A549 (cell line): ENCODE results near the gene GCKR. TPM values are rescaled to one million over a fixed set of nuclear protein-coding genes. Genes with fewer than 3 reads are reported as not detected.
A peak's percentile ranks its signal among the peaks of the same experiment; 100 is the strongest.

Experiments used
- ATAC-seq, 2 experiments: fragments of 200-7000 bp in 1 of 2; fragments of >200 bp in 1 of 2; cut with Nextera tagmentation in 1 of 2; cut with Tn5 transposase in 1 of 2; 3 replicates each; pipeline versions ENCODE4 v1.8.0 to v1.9.1; 2018 to 2020; ENCODE audit warnings: mild to moderate bottlenecking in 1 of 2, moderate library complexity in 1 of 2
- CTCF ChIA-PET: fragments of 300-600 bp; sonication (Branson Sonifier 250); formaldehyde crosslinking; extraction: SDS; loops from one replicate; lab custom pipeline; 2021; ENCODE audit warnings: antibody characterized with exemption, inconsistent platforms; lab: Yijun Ruan, JAX
- POLR2A ChIA-PET: fragments of 350-600 bp; formaldehyde crosslinking; extraction: SDS; loops from one replicate; lab custom pipeline; 2021; ENCODE audit warnings: antibody characterized with exemption, inconsistent platforms; lab: Yijun Ruan, JAX
- DNase-seq, 2 experiments: peaks; one replicate each; pipeline versions ENCODE4 v3.0.0 to v3.0.0-alpha.2; 2011 to 2016; ENCODE audit warnings: low read depth in 1 of 2, low spot score in 1 of 2
- FAIRE-seq: peaks from 2 replicates; lab custom pipeline; 2011; peaks lifted over from hg19 to GRCh38; lab: Jason Lieb, UNC
- H3K27ac ChIP-seq, 2 experiments: fragments of >200 bp; sonication (Bioruptor Twin); formaldehyde crosslinking; 3 replicates each; pipeline ENCODE4 v1.5.1; 2016 to 2017
- H3K4me1 ChIP-seq: fragments of >200 bp; sonication (Bioruptor Twin); formaldehyde crosslinking; 3 replicates; pipeline ENCODE4 v1.6.1; 2016
- H3K4me2 ChIP-seq: fragments of >200 bp; sonication (Bioruptor Twin); formaldehyde crosslinking; 3 replicates; pipeline ENCODE4 v1.6.1; 2016
- H3K4me3 ChIP-seq: fragments of >200 bp; sonication (Bioruptor Twin); formaldehyde crosslinking; 3 replicates; pipeline ENCODE4 v1.5.1; 2016
- H3K9me3 ChIP-seq: fragments of >200 bp; sonication (Bioruptor Twin); formaldehyde crosslinking; 3 replicates; pipeline ENCODE4 v1.6.1; 2016
- CBX2 ChIP-seq: fragments of 200-600 bp; sonication (generic); IDR thresholded peaks from 2 replicates; pipeline ENCODE4 v1.6.1; 2016; ENCODE audit warnings: low read depth, mild to moderate bottlenecking, borderline replicate concordance
- CHD2 ChIP-seq: fragments of 150-350 bp; IDR thresholded peaks from 2 replicates; pipeline ENCODE4 v1.6.1; 2014; ENCODE audit warnings: low read length; ENCODE audit not compliant: partially characterized antibody
- EHF ChIP-seq: fragments of 250-450 bp; sonication (Bioruptor Pico); IDR thresholded peaks from 2 replicates; pipeline ENCODE4 v1.5.0; 2020; ENCODE audit warnings: mild to moderate bottlenecking
- EP300 ChIP-seq, 2 experiments: fragments of >200 bp; sonication (Bioruptor Twin); formaldehyde crosslinking; IDR thresholded peaks; 2 replicates in 1 of 2; 3 replicates in 1 of 2; pipeline ENCODE4 v1.6.1; 2016 to 2017
- ESRRA ChIP-seq: fragments of 150-350 bp; IDR thresholded peaks from 2 replicates; pipeline ENCODE4 v1.6.1; 2014; ENCODE audit warnings: mild to moderate bottlenecking, low read length, borderline replicate concordance
- FOSB ChIP-seq: fragments of 250-450 bp; sonication (Bioruptor Pico); IDR thresholded peaks from 2 replicates; pipeline ENCODE4 v1.5.0; 2020; ENCODE audit warnings: mild to moderate bottlenecking, moderate library complexity
- FOSL2 ChIP-seq, 2 experiments: fragments of 450-650 bp in 1 of 2; fragments of >200 bp in 1 of 2; sonication (Bioruptor Twin) in 1 of 2; formaldehyde crosslinking; IDR thresholded peaks; 2 replicates each; pipeline versions ENCODE4 v1.5.0 to v1.6.1; 2016 to 2020; ENCODE audit warnings: mild to moderate bottlenecking in 1 of 2, moderate library complexity in 1 of 2
- FOXS1 ChIP-seq: fragments of 250-450 bp; sonication (Bioruptor Pico); IDR thresholded peaks from 2 replicates; pipeline ENCODE4 v1.5.0; 2020; ENCODE audit warnings: mild to moderate bottlenecking, moderate library complexity
- HMGXB4 ChIP-seq: fragments of 250-450 bp; sonication (Bioruptor Pico); IDR thresholded peaks from 2 replicates; pipeline ENCODE4 v1.5.0; 2021; ENCODE audit warnings: mild to moderate bottlenecking, moderate library complexity, borderline replicate concordance
- HOXA7 ChIP-seq: fragments of 250-450 bp; sonication (Bioruptor Pico); IDR thresholded peaks from 2 replicates; pipeline ENCODE4 v1.5.0; 2020; ENCODE audit warnings: mild to moderate bottlenecking, moderate library complexity
- HOXB13 ChIP-seq: fragments of 250-450 bp; sonication (Bioruptor Pico); IDR thresholded peaks from 2 replicates; pipeline ENCODE4 v1.5.0; 2020; ENCODE audit warnings: low read depth, mild to moderate bottlenecking, moderate library complexity
- KDM1A ChIP-seq: fragments of 200-600 bp; sonication (generic); IDR thresholded peaks from 2 replicates; pipeline ENCODE4 v1.6.1; 2016; ENCODE audit warnings: low read depth, mild to moderate bottlenecking
- KDM5A ChIP-seq: fragments of 200-600 bp; sonication (generic); IDR thresholded peaks from 2 replicates; pipeline ENCODE4 v1.6.1; 2016; ENCODE audit warnings: antibody characterized with exemption, mild to moderate bottlenecking
- MYC ChIP-seq: IDR thresholded peaks from 2 replicates; pipeline ENCODE4 v1.6.1; 2012; ENCODE audit warnings: mild to moderate bottlenecking, inconsistent platforms, low read length, improper control_type of control experiment, borderline replicate concordance
- RAD21 ChIP-seq, 2 experiments: fragments of >200 bp in 1 of 2; sonication (Bioruptor Twin) in 1 of 2; formaldehyde crosslinking in 1 of 2; IDR thresholded peaks in 1 of 2; conservative IDR thresholded peaks in 1 of 2; 2 replicates in 1 of 2; 3 replicates in 1 of 2; pipeline ENCODE4 v1.6.1; 2012 to 2018; ENCODE audit warnings: inconsistent platforms in 1 of 2
- RARB ChIP-seq: fragments of 250-450 bp; sonication (Bioruptor Pico); IDR thresholded peaks from 2 replicates; pipeline ENCODE4 v1.8.0; 2021; ENCODE audit warnings: mild to moderate bottlenecking, moderate library complexity
- TP53 ChIP-seq: fragments of 250-450 bp; sonication (Bioruptor Pico); IDR thresholded peaks from 2 replicates; pipeline ENCODE4 v1.5.0; 2021; ENCODE audit warnings: mild to moderate bottlenecking, moderate library complexity
- ZFP36 ChIP-seq: fragments of 450-650 bp; IDR thresholded peaks from 2 replicates; pipeline ENCODE4 v1.6.1; 2014; ENCODE audit warnings: borderline replicate concordance; ENCODE audit not compliant: partially characterized antibody
- ZNF302 ChIP-seq: fragments of 250-450 bp; sonication (Bioruptor Pico); IDR thresholded peaks from 2 replicates; pipeline ENCODE4 v1.9.0; 2021; ENCODE audit warnings: inconsistent platforms, mild to moderate bottlenecking, moderate library complexity
- WGBS: methylation state at CpG from one replicate; pipeline ENCODE4 v1.1.6; 2017; ENCODE audit errors: missing lambda C conversion rate; 5-methylcytosine and 5-hydroxymethylcytosine counted together
- polyA plus RNA-seq, 4 experiments: library from polyadenylated mRNA; depleted of rRNA in 3 of 4; stranded (reverse); fragments of >200 nt; fragmentation: RNase III in 1 of 4; extraction: RNeasy Plus Mini Kit Qiagen cat#74134 plus additional on column Dnase treatment in 1 of 4; gene quantifications; 2 replicates in 3 of 4; 3 replicates in 1 of 4; pipeline ENCODE4 v1.2.3, GENCODE V29; 2011 to 2017
- TF ChIP-seq, protein P1 (sequence below): IDR thresholded peaks from 2 replicates; pipeline ENCODE4 v1.6.1; 2012
- TF ChIP-seq, protein P2 (sequence below): fragments of >200 bp; sonication (Bioruptor Twin); formaldehyde crosslinking; IDR thresholded peaks from 3 replicates; pipeline ENCODE4 v1.6.1; 2016
- TF ChIP-seq, protein P3 (sequence below): fragments of 250-450 bp; sonication (Bioruptor Pico); IDR thresholded peaks from 2 replicates; pipeline ENCODE4 v1.5.0; 2020; ENCODE audit warnings: low read depth, mild to moderate bottlenecking, moderate library complexity
- TF ChIP-seq, protein P4 (sequence below): fragments of 450-650 bp; IDR thresholded peaks from 2 replicates; pipeline ENCODE4 v1.6.1; 2014; ENCODE audit warnings: antibody characterized with exemption

GCKR gene
- polyA plus RNA-seq, 2 of the 4 experiments (the other 2 are of a cell fraction), result 0.10 to 0.48 TPM

DNA sequence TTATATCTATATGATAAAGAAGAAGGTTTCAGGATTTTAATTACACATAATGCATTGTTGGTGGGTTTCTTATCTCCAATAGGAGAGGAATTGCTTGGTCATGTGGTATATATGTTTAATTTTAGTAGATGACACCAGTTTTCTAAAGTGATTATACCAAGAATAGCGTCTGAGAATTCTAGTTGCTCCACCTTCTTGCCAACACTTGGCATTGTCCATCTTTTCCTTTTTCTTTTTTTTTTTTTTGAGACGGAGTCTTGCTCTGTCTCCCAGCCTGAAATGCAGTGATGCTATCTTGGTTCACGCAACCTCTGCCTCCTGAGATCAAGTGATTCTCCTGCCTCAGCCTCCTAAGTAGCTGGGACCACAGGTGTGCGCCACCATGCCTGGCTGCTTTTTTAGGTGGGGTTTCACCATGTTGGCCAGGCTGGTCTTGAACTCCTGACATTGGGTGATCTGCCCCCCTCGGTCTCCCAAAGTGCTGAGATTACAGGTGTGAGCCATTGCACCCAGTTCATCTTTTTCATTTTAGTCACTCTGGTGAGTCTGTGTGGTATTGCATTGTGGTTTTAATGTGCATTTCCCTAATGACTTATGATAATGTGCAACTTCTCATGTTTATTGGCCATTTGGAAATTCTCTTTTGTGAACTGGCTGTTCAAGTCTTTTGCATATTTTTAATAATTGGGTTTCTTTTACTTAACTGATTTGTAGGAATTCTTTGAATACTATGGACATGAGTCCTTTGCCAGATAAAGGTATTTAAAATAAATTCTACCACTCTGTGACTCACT is 48.9 kb downstream of the GCKR start:
- Histone ChIP-seq H3K9me3 (no peaks in the 10 kb centered on the region), H3K4me1 (peaks cover 6% of the 10 kb centered on the region; the same call in 2 of the 3 replicates), H3K4me2 (no peak overlapping the region), H3K27ac (no peak overlapping the region), H3K4me3 (no peak overlapping the region)
- FAIRE-seq, result no peak
- DNase-seq, result no peak
- no peak for ATAC-seq
- ChIA-PET CTCF (interaction anchor here (1.0 kb wide), 1 partner anchor 8 kb away, joined by 3 read pairs; no protein-coding TSS in a partner anchor), POLR2A (no interaction called here)
- TF ChIP-seq, protein P1, sequence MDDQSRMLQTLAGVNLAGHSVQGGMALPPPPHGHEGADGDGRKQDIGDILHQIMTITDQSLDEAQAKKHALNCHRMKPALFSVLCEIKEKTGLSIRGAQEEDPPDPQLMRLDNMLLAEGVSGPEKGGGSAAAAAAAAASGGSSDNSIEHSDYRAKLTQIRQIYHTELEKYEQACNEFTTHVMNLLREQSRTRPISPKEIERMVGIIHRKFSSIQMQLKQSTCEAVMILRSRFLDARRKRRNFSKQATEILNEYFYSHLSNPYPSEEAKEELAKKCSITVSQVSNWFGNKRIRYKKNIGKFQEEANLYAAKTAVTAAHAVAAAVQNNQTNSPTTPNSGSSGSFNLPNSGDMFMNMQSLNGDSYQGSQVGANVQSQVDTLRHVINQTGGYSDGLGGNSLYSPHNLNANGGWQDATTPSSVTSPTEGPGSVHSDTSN, result no peak
- TF ChIP-seq HOXA7, result no peak
- TF ChIP-seq RARB (CRISPR knock-in tag), result no peak
- TF ChIP-seq, protein P2, sequence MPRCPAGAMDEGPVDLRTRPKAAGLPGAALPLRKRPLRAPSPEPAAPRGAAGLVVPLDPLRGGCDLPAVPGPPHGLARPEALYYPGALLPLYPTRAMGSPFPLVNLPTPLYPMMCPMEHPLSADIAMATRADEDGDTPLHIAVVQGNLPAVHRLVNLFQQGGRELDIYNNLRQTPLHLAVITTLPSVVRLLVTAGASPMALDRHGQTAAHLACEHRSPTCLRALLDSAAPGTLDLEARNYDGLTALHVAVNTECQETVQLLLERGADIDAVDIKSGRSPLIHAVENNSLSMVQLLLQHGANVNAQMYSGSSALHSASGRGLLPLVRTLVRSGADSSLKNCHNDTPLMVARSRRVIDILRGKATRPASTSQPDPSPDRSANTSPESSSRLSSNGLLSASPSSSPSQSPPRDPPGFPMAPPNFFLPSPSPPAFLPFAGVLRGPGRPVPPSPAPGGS, result no peak
- peak; percentile 40; the same call in 1 of the 2 replicates for TF ChIP-seq KDM1A
- TF ChIP-seq ZFP36, result peak; percentile 67
- no peak for TF ChIP-seq ESRRA
- no peak for TF ChIP-seq KDM5A
- no peak for TF ChIP-seq EP300 (IDR thresholded peaks at IDR 0.05)
- TF ChIP-seq CHD2, result no peak
- WGBS, result 57% methylated on average over 5 of the region's 5 CpGs

DNA sequence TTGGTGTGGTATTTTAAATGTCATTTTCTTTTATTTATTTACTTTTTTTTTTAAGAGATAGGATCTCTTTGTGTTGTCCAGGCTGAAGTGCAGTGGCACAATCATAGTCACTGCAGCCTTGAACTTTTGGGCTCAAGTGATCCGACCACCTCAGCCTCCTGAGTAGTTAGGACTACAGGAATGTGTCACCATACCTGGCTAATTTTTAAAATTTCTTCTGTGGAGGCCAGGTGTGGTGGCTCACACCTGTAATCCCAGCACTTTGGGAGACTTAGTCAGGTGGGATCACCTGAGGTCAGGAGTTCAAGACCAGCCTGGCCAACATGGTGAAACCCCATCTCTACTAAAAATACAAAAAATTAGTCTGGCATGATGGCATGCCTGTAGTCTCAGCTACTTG is 52.7 kb downstream of the GCKR start:
- TF ChIP-seq HMGXB4 (CRISPR knock-in tag), result no peak
- no peak for TF ChIP-seq HOXA7
- TF ChIP-seq FOXS1, result no peak
- no peak for TF ChIP-seq CHD2
- TF ChIP-seq ZNF302 (CRISPR knock-in tag), result no peak
- TF ChIP-seq, protein P3, sequence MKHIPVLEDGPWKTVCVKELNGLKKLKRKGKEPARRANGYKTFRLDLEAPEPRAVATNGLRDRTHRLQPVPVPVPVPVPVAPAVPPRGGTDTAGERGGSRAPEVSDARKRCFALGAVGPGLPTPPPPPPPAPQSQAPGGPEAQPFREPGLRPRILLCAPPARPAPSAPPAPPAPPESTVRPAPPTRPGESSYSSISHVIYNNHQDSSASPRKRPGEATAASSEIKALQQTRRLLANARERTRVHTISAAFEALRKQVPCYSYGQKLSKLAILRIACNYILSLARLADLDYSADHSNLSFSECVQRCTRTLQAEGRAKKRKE (CRISPR knock-in tag), result no peak
- no peak for TF ChIP-seq FOSB (CRISPR knock-in tag)
- TF ChIP-seq HOXB13 (CRISPR knock-in tag), result no peak
- POLR2A ChIA-PET, result no interaction called here
- no peak for FAIRE-seq
- WGBS, result 48% methylated on average over 1 of the region's 1 CpG
- no peak for DNase-seq
- Histone ChIP-seq H3K9me3 (peaks cover 5% of the 10 kb centered on the region; the same call in 1 of the 3 replicates), H3K4me2 (no peak overlapping the region), H3K27ac (no peak overlapping the region), H3K4me3 (no peak overlapping the region), H3K4me1 (peaks cover 9% of the 10 kb centered on the region; the same call in 2 of the 3 replicates)
- CTCF ChIA-PET, result no interaction called here
- ATAC-seq, result no peak

- WGBS, result 89% methylated on average over 1 of the region's 1 CpG
- ATAC-seq, result no peak
- Histone ChIP-seq H3K4me1 (peaks cover 9% of the 10 kb centered on the region; the same call in 2 of the 3 replicates), H3K4me2 (no peak overlapping the region), H3K9me3 (peaks cover 14% of the 10 kb centered on the region; the same call in 2 of the 3 replicates), H3K4me3 (no peak overlapping the region)
- POLR2A ChIA-PET, result no interaction called here
- DNase-seq, result no peak
- TF ChIP-seq, protein P4, sequence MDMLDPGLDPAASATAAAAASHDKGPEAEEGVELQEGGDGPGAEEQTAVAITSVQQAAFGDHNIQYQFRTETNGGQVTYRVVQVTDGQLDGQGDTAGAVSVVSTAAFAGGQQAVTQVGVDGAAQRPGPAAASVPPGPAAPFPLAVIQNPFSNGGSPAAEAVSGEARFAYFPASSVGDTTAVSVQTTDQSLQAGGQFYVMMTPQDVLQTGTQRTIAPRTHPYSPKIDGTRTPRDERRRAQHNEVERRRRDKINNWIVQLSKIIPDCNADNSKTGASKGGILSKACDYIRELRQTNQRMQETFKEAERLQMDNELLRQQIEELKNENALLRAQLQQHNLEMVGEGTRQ, result no peak
- TF ChIP-seq CBX2 (no peak), TP53 (CRISPR knock-in tag) (no peak), MYC (no peak), EP300 (IDR thresholded peaks at IDR 0.05) (no peak), RAD21 (conservative IDR thresholded peaks at IDR 0.05 in 1 of 2, IDR thresholded peaks at IDR 0.05 in 1 of 2) (no peak), ESRRA (no peak), FOSL2 (IDR thresholded peaks at IDR 0.05) (no peak), FOSL2 (CRISPR knock-in tag; IDR thresholded peaks at IDR 0.05) (no peak), EHF (CRISPR knock-in tag) (no peak)
- TF ChIP-seq, all 56 proteins: peak for 0
- H3K27ac ChIP-seq, result no peak overlapping the region
- no peak for FAIRE-seq
- CTCF ChIA-PET, result interaction anchor here (1.1 kb wide), 1 partner anchor 18 kb away, joined by 3 read pairs; no protein-coding TSS in a partner anchor
These were observed 54.9 kb downstream of the GCKR start for GRCh38 chr2:27551514-27551913.
